ENCODE data around the gene RNF213.
A peak's percentile ranks its signal among the peaks of the same experiment; 100 is the strongest.
"Not testable (repeated sequence)": the region's sequence is repeated elsewhere in the genome, so short reads cannot be mapped to it uniquely, and the experiment has no call there.

Gene RNF213

DNA sequence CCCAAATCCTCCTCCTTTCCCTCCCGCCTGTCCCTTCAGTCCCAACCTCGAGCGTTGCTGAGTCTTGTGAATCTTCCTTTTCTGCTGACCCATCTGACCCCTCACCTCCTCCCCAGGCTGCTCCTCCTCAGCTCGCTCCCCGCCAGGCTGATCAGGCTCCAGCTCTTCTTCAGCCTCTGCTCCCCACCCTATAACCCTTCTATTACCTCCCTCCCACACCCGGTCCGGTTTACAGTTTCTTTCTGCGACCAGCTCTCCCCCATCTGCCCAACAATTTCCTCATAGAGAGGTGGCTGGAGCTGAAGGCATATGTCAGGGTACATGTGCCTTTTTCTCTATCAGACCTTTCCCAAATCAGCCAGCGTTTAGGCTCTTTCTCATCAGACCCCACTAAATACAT is 140.4 kb downstream of the RNF213 start:
- DNase-seq: not testable (repeated sequence)

DNA sequence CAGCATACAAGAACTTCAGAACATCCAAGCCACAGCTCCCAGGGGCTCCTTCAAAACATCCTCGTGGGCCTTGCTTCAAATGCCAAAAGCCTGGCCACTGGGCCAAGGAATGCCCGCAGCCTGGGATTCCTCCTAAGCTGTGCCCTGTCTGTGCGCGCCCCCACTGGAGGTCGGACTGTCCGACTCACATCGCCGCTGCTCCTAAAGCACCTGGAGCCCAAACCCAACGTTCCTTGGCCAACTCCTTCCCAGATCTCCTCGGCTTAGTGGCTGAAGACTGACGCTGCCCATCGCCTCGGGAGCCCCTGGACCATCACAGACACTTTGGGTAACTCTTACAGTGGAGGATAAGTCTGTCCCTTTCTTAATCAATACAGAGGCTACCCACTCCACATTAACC is 141.4 kb downstream of the RNF213 start:
- not testable (repeated sequence) for DNase-seq

DNA sequence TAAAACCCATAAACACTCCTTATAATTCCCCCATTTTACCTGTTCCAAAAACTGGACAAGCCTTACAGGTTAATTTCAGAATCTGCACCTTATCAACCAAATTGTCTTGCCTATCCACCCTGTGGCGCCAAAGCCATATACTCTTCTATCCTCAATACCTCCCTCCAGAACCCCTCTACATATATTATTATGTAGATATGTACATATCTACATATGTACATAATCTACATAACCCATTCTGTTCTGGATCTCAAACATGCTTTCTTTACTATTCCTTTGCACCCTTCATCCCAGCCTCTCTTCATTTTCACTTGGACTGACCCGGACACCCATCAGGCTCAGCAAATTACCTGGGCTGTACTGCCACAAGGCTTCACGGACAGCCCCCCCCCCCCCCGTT is 142.3 kb downstream of the RNF213 start:
- DNase-seq: no peak

DNA sequence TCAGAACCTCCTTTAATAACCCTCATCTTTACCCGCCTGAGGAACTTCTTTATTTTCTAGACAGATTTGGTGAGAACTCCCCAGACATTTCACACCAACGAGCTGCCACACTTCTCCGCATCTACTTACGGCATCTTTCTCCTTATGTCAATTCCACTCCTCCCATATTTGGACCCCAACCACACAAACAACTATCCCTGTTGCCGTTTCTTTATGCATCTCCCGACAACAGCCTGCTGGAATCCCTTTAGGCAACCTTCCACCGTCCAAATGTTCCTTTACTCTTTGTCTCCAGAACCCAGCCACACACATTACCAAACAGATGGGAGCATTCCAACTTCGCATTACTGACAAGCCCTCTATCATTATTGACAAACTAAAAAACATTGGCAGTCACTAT is 145.5 kb downstream of the RNF213 start:
- no peak for DNase-seq

DNA sequence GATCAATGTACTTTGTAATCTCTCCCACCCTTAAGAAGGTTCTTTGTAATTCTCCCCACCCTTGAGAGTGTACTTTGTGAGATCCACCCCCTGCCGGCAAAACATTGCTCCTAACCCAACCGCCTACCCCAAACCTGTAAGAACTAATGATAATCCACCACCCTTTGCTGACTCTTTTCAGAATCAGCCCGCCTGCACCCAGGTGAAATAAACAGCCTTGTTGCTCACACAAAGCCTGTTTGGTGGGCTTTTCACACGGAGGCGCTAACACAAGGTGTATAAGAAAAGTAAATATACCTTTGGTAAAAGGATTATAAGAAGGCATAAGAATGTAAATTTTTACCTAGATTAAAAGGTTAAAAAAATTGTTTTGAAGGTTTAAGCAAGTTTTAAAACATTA is 147.3 kb downstream of the RNF213 start:
- DNase-seq: not testable (repeated sequence)

DNA sequence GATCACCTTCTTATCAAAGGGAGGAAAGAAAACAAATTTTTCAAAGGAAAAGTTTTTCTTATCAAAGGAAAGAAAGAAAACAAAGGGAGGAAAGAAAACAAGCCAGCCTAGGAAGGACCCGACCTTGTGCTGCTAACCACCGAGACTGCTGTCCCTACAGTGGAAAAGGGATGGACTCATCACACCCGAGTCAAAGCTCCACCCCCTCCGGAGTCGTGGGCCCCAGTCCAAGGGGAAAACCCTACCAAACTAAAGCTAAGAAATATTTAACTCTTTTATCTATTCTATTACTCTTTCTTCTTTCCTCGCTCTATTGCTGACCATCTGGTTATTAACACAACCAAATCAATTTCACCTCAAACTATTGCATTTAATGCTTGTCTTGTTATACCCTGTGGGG is 148.2 kb downstream of the RNF213 start:
- no peak for DNase-seq

DNA sequence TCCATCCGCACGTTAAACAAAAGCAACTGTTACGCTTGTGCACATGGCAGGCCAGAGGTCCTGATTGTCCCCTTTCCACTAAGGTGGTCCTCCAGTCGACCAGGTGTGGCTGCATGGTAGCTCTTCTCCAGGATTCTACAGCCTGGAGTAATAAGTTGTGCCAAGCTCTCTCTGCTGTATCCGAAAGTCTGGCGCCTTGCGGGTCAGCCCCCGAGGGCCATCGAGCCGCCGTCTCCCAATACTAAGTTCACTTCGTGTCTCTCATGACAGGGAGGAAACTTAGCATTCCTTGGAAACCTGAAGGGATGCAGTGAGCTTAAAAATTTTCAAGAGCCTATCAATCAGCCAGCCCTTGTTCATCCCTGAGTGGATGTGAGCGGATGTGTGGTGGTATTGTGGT is 149.0 kb downstream of the RNF213 start:
- DNase-seq: no peak

DNA sequence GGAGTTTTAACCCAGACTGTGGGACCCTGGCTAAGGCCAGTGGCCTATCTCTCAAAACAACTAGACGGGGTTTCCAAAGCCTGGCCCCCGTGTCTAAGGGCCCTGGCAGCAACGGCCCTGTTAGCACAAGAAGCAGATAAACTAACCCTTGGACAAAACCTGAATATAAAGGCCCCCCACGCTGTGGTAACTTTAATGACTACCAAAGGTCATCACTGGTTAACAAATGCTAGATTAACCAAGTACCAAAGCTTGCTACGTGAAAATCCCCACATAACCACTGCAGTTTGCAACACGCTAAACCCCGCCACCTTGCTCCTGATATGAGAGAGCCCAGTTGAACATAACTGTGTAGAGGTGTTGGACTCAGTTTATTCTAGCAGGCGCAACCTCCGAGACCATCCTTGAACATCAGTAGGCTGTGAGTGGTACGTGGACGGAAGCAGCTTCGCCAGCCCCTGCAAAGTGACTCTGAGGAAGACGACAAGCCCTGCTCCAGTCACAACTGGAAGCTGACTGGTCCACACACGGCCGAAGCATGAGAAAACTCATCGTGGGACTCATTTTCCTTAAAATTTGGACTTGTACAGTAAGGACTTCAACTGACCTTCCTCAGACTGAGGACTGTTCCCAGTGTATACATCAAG is 149.9 kb downstream of the RNF213 start:
- not testable (repeated sequence) for DNase-seq

DNA sequence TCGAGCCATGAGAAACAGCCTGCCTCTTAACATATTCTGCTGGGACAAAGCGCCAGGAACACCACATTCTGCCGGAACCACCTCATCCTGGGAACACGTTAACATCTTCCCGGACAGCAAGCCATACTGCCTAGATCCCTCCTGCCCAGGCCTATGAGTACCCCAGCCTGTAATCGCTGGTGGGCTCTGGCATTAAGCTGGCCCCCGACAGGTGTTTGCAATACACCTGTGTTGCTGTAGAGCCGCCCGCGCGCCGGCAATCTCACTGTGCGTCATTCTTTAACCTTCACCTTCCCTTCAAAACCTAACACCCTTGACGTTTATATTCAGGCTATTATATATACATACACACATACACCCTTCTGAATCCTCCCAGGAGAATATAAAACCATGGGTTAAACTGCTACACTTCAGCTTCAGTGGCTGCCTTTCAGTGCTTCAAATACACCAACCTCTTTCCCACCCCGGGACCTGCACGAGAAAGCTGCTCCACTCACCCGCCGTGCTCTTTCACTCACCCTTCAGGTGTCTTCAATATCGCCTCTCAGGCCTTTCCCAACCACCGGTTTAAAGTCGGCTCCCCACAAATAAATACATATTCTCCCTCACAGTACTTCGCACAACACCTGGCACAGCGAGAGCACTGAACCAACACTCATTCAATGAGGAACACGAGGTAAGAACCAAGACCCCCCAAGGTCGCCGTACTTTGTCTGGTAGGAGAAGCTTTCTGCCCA is 153.3 kb downstream of the RNF213 start:
- DNase-seq: no peak

DNA sequence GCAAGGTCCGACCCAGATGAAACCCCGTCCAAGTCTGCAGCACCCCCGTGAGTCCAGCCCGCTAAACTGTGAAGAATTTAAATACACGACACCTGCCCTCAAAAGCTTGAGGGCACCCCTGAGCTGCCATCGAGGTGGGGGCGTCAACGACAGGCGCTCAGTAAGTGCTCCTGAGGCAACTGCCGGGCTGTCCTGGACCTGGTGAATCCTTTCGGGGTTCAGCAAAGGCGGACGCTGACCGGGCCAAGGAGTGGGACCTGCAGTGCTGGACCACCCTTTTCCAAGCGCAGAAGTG is 153.8 kb downstream of the RNF213 start:
- no peak for DNase-seq

DNA sequence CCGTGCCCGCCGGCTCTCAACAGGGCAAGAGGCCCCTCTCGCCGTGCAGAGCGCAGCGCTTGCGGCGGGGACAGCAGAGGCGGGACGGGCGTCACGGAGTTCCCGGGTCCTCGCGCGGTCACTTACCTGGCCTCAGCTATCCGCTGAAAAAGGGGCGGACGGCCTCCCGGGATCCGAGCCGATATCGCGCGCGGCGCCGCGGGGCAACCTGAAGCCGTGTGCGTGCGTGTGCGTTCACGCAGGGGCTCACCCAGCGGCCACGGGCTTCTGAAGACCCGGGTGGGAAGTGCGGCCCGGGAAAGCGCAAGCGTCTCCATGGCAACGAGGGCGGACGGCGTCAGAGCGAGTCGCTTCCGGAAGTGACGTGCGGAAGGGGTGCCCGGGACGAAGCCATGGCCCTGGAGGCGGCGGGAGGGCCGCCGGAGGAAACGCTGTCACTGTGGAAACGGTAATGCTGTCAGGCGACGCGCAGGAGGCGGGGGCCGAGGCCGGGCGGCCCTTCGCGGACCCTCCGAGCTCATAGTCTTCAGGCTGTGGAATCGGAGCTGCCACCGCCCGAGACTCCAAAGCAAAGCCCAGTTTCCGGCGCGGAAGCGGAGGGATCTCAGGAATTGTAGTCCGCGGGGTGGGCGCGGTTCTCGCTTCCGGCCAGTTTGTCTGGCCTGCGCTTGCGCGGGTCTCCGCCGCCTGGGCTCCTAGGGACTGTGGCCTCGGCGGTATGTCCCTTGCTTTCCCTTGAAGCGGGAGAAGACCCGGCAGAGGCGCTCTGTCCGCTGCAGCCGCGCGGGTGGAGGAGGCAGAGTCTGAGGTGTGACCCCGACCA is 154.4 kb downstream of the RNF213 start, which contains the start of gene ENDOV:
Gene ENDOV (plus strand): TSS at position 365 of the 823 bp plus-strand sequence. CDS start 28 bp downstream, at position 393.
- peak; percentile 65 for DNase-seq

DNA sequence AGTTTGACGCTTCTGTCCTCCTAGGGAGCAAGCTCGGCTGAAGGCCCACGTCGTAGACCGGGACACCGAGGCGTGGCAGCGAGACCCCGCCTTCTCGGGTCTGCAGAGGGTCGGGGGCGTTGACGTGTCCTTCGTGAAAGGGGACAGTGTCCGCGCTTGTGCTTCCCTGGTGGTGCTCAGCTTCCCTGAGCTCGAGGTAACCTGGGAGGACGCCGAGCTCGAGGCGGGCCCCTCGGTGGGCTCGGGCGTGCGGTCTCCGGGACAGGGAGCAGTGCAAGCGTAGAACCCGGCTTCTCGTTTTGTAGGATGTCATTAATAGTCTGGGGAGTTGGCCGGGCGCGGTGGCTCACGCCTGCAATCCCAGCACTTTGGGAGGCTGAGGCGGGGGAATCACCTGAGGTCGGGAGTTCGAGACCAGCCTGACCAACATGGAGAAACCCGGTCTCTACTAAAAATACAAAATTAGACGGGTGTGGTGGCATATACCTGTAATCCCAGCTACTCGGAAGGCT is 155.0 kb downstream of the RNF213 start:
- DNase-seq: no peak

DNA sequence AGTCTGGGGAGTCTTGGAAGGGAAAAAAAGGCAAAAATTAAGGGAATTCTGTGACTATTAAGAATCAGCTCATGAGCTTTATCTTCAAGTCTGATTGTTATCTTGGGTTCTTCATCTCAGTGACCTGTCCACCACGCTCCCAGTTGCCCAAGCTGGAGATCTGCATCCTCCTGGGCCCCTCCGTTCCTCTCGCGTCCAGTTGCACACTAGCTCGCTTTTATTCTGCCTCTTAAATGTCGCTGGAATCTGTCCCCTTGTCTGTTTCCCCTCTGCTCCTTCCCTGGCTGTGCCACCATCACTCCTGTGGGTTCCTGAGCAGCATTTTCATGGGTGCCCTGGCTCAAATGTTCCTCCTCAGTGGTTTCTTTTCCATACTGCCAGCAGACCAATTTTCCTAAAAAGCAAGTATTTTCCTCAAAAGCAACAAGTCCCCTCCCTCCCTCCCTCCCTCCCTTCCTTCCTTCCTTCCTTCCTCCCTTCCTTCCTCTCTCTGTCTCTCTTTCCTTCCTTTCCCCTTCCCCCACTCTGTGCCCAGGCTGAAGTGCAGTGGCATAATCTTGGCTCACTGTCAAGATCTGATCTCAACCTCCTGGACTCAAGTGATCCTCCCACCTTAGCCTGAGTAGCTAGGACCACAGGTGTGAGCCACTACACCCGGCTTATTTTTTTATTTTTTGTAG is 155.7 kb downstream of the RNF213 start:
- DNase-seq: no peak

DNA sequence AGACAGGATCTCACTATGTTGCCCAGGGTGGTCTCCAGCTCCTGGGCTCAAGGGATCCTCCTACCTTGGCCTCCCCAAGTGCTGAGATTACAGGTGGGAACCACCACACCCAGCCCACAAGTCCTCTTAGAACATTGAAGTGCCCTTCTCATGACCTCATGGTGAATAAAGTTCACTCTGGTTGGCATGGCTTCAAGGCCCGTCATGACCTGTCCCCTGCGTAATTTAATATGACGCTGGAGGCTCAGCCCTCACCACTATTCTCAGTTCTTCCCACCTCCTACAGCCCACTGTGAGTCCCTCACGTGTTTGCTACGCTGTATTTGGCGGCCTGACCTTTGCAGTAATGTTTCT is 156.3 kb downstream of the RNF213 start:
- DNase-seq: no peak

DNA sequence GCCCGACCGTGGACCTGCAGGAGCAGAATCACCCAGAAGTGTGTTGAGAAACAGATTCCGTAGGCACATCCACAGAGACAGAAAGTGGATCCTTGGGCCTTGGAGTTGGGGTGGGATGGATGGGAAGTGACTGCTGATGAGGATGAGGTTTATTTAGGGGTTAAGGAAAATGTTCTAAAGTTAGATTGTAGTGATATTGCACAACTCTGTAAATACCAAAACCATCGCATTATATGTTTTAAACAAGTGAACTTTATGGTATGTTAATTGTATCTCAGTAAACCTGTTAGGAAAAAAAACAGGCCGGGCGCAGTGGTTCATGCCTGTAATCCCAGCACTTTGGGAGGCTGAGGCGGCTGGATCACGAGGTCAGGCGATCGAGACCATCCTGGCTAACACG is 157.9 kb downstream of the RNF213 start:
- DNase-seq: no peak

DNA sequence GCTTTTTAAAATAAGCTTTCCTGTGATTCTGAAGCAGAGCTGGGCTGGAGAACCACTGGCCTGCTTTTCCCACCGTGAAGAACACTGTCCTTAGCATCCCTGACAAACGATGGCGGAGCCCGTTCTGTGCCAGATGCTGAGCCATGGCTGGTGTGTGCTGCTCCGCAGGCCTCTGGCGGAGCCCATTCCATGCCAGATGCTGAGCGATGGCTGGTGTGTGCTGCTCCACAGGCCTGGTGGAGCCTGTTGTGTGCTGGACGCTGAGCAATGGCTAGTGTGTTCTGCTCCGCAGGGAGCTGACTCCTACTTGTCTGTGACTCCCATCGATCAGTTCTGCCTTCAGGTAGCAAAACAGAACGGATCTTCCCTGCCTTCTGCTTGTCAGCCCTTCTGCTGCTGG is 158.6 kb downstream of the RNF213 start:
- no peak for DNase-seq

DNA sequence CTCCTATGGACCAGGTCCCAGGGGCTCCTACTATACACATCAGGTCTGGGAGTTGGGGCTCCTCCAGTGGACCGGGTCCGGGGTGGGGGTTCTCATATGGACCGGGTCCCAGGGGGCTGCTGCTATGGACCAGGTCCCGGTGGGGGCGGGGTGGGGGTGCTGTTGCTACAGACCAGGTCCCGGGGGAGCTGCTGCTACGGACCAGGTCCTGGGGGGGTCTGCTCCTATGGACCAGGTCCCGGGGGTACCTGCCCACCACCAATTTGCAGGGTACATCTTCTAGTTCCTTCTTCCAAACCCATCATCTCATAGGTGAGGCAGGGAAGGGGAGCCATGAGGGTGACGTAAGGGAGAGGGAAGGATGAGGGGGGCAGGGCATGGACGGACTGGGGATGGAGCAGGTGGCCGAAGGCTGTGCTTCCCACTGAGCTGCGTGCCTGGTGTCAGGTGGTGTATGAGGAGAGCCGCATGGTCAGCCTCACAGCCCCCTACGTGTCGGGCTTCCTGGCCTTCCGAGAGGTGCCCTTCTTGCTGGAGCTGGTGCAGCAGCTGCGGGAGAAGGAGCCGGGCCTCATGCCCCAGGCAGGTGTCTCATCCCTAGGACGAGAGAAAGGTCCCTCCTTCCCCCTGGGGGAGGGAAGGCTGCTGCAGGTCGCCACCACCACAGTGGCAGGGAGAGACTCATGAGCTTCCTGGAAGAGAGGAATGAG is 160.9 kb downstream of the RNF213 start:
- DNase-seq: no peak

DNA sequence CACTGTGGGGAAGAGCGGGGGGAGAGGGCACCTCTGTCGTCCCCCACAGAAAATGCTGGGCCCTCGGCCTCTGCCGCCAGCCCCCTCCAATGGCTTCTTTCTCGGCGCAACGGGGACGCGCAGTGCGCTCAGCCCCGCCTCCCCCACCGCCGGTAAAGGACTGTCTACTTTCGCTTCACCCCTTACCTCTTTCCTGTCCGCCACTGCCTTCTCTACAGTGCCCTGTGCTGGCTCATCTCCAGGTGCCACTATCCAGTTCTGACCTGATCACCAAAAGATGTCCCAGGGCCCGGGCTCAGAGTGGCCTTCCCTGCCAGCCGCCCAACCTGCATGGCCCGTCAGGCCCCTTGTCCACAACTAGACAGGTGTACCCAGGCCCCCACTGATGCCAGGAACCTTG is 161.6 kb downstream of the RNF213 start:
- no peak for DNase-seq

DNA sequence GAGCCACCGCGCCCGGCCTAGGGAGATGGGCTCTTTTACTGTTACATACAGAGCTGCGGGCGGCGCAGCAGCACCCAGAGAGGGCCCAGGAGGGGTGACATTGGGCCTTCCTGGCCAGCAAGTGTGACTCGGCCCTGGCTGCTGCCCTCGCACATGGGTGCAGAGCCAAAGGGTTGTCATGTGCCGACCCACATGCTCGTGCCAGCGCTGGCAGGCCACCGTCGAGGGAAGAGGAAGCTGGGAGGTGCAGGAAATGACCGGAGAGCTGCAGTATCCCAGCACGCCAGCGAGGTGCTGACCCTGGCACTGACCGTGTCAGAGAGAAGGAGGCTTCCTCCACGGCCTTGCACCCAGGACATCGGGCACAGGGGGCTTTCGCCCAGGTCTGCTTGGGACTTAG is 162.3 kb downstream of the RNF213 start:
- DNase-seq: no peak

DNA sequence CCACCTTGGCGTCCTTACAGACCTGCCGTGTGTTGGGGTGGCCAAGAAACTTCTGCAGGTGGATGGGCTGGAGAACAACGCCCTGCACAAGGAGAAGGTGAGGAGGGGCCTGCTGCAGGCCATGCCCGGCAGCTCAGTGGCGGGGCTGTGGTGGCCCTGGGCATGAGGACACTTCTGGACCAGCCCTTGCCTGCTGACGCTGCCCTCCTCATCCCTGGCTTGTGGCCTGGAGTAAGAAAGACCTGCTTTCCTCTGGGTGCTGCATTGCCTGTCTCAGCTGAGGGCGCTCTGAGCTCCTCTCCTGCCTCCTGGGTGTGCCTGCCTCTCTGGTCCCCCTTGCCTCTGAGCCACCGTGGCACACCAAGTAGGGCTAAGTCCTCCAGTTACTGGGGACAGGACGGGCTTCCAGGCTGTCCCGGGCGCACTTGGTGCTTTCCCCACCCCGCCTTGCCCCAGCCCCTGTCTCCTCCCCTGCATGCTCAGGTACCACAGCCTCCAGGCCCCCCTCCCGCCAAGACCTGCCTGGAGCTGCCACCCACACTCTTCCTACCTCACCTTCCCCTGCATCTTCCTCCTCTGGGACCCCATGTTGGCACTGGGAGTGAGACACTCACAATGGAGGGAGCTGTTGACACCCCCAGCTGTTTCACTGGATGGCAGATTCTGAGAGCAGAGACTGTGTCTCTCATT is 163.0 kb downstream of the RNF213 start:
- DNase-seq: no peak

DNA sequence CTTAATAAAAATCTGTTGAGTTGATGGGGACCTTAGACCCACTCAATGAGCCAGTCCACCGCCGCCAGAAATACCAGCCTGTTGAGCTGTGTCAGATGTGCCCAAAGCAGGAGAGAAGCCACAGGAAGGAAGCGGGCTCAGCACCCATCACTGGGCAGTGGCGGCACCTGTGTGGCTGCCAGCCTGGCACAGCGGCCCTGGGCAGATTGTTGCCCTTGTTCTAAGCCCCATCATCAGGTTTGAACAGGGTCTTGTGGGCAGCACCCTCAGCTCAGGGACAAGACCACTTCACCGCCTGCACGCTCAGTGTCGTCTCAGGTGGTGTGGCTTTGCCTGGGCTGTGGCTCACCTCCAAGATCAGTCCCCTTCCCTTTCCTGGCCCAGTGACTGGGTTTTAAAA is 163.6 kb downstream of the RNF213 start:
- DNase-seq: no peak
